ENCODE results near the gene KRTAP13-4.

DNA sequence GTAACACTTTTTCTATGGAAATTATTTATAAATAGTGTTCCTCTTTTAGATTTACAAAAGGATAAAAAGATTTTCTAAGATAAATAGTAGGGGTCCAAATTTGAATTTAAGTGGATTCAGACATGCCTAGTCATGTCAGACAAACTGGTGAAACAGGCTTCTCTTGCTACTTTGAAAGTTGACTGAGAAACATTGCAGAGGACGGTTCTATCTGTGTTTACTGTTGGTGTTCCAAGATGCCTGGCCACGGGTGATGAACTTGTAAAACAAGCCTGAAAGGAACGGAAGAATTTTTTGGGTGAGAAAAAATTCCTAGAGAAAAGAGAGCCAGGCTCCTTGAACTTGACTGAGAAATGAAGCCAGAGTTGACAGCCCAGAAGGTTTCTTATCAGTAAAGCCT, 48.0 kb downstream of the KRTAP13-4 start:
- no peak for TF ChIP-seq EZH2 (IDR thresholded peaks at IDR 0.05; ENCODE audit: borderline replicate concordance, low read length)
- TF ChIP-seq, protein P1, sequence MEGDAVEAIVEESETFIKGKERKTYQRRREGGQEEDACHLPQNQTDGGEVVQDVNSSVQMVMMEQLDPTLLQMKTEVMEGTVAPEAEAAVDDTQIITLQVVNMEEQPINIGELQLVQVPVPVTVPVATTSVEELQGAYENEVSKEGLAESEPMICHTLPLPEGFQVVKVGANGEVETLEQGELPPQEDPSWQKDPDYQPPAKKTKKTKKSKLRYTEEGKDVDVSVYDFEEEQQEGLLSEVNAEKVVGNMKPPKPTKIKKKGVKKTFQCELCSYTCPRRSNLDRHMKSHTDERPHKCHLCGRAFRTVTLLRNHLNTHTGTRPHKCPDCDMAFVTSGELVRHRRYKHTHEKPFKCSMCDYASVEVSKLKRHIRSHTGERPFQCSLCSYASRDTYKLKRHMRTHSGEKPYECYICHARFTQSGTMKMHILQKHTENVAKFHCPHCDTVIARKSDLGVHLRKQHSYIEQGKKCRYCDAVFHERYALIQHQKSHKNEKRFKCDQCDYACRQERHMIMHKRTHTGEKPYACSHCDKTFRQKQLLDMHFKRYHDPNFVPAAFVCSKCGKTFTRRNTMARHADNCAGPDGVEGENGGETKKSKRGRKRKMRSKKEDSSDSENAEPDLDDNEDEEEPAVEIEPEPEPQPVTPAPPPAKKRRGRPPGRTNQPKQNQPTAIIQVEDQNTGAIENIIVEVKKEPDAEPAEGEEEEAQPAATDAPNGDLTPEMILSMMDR (IDR thresholded peaks at IDR 0.05; ENCODE audit: low read length): no peak

Data from OCI-LY1 (cell line).